Measurements from ENCODE around the gene MEGF8. TPM values are rescaled to one million over a fixed set of nuclear protein-coding genes. Genes with fewer than 3 reads are reported as not detected.

The MEGF8 gene
- total and polyA plus RNA-seq, 12 donors: 7.2 to 51.9 (median 29.7) TPM

- intact Hi-C loops (cut with DNase I): no loop called here
- Histone ChIP-seq H3K27ac (peak overlapping the region; percentile 81 to 100 (median 87)), H3K36me3 (replicated peaks in 1 of 2) (peaks cover 0 to 3% of the 10 kb centered on the region in 2 donors), H3K4me3 (peak overlapping the region in 1 of 4 donors; percentile 75), H3K27me3 (no peaks in the 10 kb centered on the region), H3K4me1 (replicated peaks in 1 of 2) (peaks cover 71 to 76% of the 10 kb centered on the region in 2 donors), H3K9me3 (replicated peaks in 1 of 3) (no peaks in the 10 kb centered on the region)
- DNase-seq: peak in 6 of 7 donors; percentile 67 to 82 (median 74)
- 20 to 26% (median 24%) methylated on average over 5 to 7 of the region's 7 CpGs for WGBS, 4 donors
- TF ChIP-seq POLR2A (IDR thresholded peaks at IDR 0.05) (no peak), CTCF (IDR thresholded peaks at IDR 0.05) (no peak)
These were observed 43.3 kb upstream of the MEGF8 start for GRCh38 chr19:42281827-42282762.

- WGBS, 4 donors: 29 to 56% (median 49%) methylated on average over 3 to 4 of the region's 4 CpGs
- no peaks in the 10 kb centered on the region for H3K9me3 ChIP-seq (replicated peaks in 1 of 3)
- no peak for DNase-seq
- peak overlapping the region in 1 of 4 donors; percentile 89 for H3K4me3 ChIP-seq
- peaks cover 0 to 10% of the 10 kb centered on the region in 2 donors for H3K36me3 ChIP-seq (replicated peaks in 1 of 2)
- intact Hi-C loops (cut with DNase I): no loop called here
- no peak for TF ChIP-seq POLR2A (IDR thresholded peaks at IDR 0.05)
- TF ChIP-seq CTCF (IDR thresholded peaks at IDR 0.05): no peak
- H3K4me1 ChIP-seq (replicated peaks in 1 of 2): peaks cover 66 to 70% of the 10 kb centered on the region in 2 donors
- H3K27ac ChIP-seq: peak overlapping the region; percentile 49 to 100 (median 87)
- no peaks in the 10 kb centered on the region for H3K27me3 ChIP-seq
These were observed 42.6 kb upstream of the MEGF8 start for GRCh38 chr19:42282819-42283187.

GRCh38 chr19:42283188-42284065, 42.0 kb upstream of the MEGF8 start:
- TF ChIP-seq CTCF (IDR thresholded peaks at IDR 0.05) (no peak), POLR2A (IDR thresholded peaks at IDR 0.05) (peak; percentile 34 to 48)
- intact Hi-C loops (cut with DNase I): no loop called here
- Histone ChIP-seq H3K4me1 (replicated peaks in 1 of 2) (peaks cover 60 to 64% of the 10 kb centered on the region in 2 donors), H3K36me3 (replicated peaks in 1 of 2) (peaks cover 0 to 16% of the 10 kb centered on the region in 2 donors), H3K27ac (peak overlapping the region; percentile 49 to 100 (median 87)), H3K4me3 (peak overlapping the region in 2 of 4 donors; percentile 38 to 89), H3K27me3 (no peaks in the 10 kb centered on the region), H3K9me3 (replicated peaks in 1 of 3) (no peaks in the 10 kb centered on the region)
- WGBS, 4 donors: 1 to 8% (median 2%) methylated on average over 15 to 70 of the region's 74 CpGs
- peak; percentile 96 to 98 (median 97) for DNase-seq

GRCh38 chr19:42284066-42284501, 41.4 kb upstream of the MEGF8 start:
- peak; percentile 79 to 88 (median 85) for DNase-seq
- Histone ChIP-seq H3K27me3 (no peaks in the 10 kb centered on the region), H3K4me3 (peak overlapping the region in 1 of 4 donors; percentile 89), H3K4me1 (replicated peaks in 1 of 2) (peaks cover 54 to 58% of the 10 kb centered on the region in 2 donors), H3K9me3 (replicated peaks in 1 of 3) (no peaks in the 10 kb centered on the region), H3K36me3 (replicated peaks in 1 of 2) (peaks cover 0 to 23% of the 10 kb centered on the region in 2 donors), H3K27ac (peak overlapping the region in 4 of 5 donors; percentile 61 to 100 (median 92))
- WGBS, 4 donors: 1% methylated on average over 75 of the region's 76 CpGs; no CpG with 5 or more reads in 3 of the 4 donors
- TF ChIP-seq POLR2A (IDR thresholded peaks at IDR 0.05) (peak; percentile 37 to 65), CTCF (IDR thresholded peaks at IDR 0.05) (no peak)
- intact Hi-C loops (cut with DNase I): no loop called here
